Measurements from ENCODE around the gene SUGCT. TPM values are rescaled to one million over a fixed set of nuclear protein-coding genes. Genes with fewer than 3 reads are reported as not detected.

The SUGCT gene
- total RNA-seq, 1 experiment from 2014 or later, result 5.4 TPM

- Mint-ChIP-seq H3K36me3 (ENCODE audit: insufficient read depth in 1 of 3, low read depth in 3 of 3) (no peaks in the 10 kb centered on the region), H3K27me3 (ENCODE audit: low read depth) (no peaks in the 10 kb centered on the region), H3K27ac (no peak overlapping the region), H3K9me3 (no peaks in the 10 kb centered on the region), H3K4me1 (peaks cover 6 to 17% of the 10 kb centered on the region in 2 experiments), H3K4me3 (no peak overlapping the region)
- no peak overlapping the region for H3K4me2 ChIP-seq (ENCODE audit: insufficient read depth, insufficient read length, low read length)
- no peak overlapping the region for H2BK12ac ChIP-seq (ENCODE audit: insufficient read length, low read depth, low read length)
- no peaks in the 10 kb centered on the region for H3K27me3 ChIP-seq (ENCODE audit: insufficient read depth, low read length)
- TF ChIP-seq CTCF (conservative IDR thresholded peaks at IDR 0.05), result no peak
- H3T11ph ChIP-seq (ENCODE audit: low read length), result no peak overlapping the region
- H3K9ac ChIP-seq (ENCODE audit: extremely low read depth, insufficient read length, low read length), result no peak overlapping the region
- no peak overlapping the region for H4K91ac ChIP-seq (ENCODE audit: insufficient read length, low read depth, low read length)
- H3K56ac ChIP-seq (ENCODE audit: insufficient read length, low read depth, low read length), result no peak overlapping the region
- no peak overlapping the region for H3K27ac ChIP-seq (ENCODE audit: insufficient read length, low read depth, low read length)
- WGBS (ENCODE audit: extremely low coverage, insufficient read length, low lambda C conversion rate), result no CpG with 5 or more reads among the region's 3 CpGs
- no peak overlapping the region for H2BK15ac ChIP-seq (ENCODE audit: low read depth, low read length)
- H3K23me2 ChIP-seq (ENCODE audit: insufficient read length, low read depth, low read length, poor library complexity, severe bottlenecking), result no peaks in the 10 kb centered on the region
- H3K18ac ChIP-seq (ENCODE audit: insufficient read length, low read depth, low read length), result no peak overlapping the region
- H2AK5ac ChIP-seq (ENCODE audit: insufficient read length, low read length), result no peak overlapping the region
- no peaks in the 10 kb centered on the region for H3K79me1 ChIP-seq (ENCODE audit: insufficient read depth, low read depth, low read length, poor library complexity, severe bottlenecking)
- no peaks in the 10 kb centered on the region for H3K4me1 ChIP-seq (ENCODE audit: insufficient read depth, low read length)
- no peak overlapping the region for H3K23ac ChIP-seq (ENCODE audit: insufficient read length, low read depth, low read length)
- no peak for DNase-seq
- no peak overlapping the region for H2BK20ac ChIP-seq (ENCODE audit: low read depth, low read length, poor library complexity, severe bottlenecking)
- H3K9me3 ChIP-seq (ENCODE audit: control insufficient read depth, low read depth, low read length), result no peaks in the 10 kb centered on the region
- H3K79me2 ChIP-seq (ENCODE audit: insufficient read depth, low read length), result no peaks in the 10 kb centered on the region
- no peaks in the 10 kb centered on the region for H4K20me1 ChIP-seq (ENCODE audit: control insufficient read depth, insufficient read depth, insufficient read length)
- H2AFZ ChIP-seq (ENCODE audit: low read length), result no peak overlapping the region
- no peak overlapping the region for H3K4ac ChIP-seq (ENCODE audit: low read depth, low read length)
- H2BK120ac ChIP-seq (ENCODE audit: low read depth, low read length, poor library complexity, severe bottlenecking), result no peak overlapping the region
- H3K14ac ChIP-seq (ENCODE audit: insufficient read depth, low read length), result no peak overlapping the region
- no peak overlapping the region for H4K5ac ChIP-seq (ENCODE audit: insufficient read length, low read depth, low read length)
- H4K8ac ChIP-seq (replicated peaks; ENCODE audit: insufficient read length, low read depth, low read length), result no peak overlapping the region
- H2BK5ac ChIP-seq (ENCODE audit: insufficient read length, low read length), result no peak overlapping the region
Measured at GRCh38 chr7:40418983-40419382, 284.2 kb downstream of the SUGCT start.
